Epithelial cell of esophagus (primary cell): Measurements from ENCODE around the gene MAN1C1.
A peak's percentile ranks its signal among the peaks of the same experiment; 100 is the strongest.

Experiments used
- DNase-seq: peaks from one replicate; pipeline ENCODE4 v3.0.0; 2010; ENCODE audit warnings: low read depth
- H3K4me3 ChIP-seq: 2 replicates; pipeline ENCODE4 v1.5.1; 2011; ENCODE audit warnings: mild to moderate bottlenecking, low read length, control low read depth
- TF ChIP-seq, protein P1 (sequence below): IDR thresholded peaks from 2 replicates; pipeline ENCODE4 v1.5.1; 2011; ENCODE audit warnings: low read depth, mild to moderate bottlenecking, low read length, control low read depth, inconsistent platforms; ENCODE audit not compliant: insufficient read depth; ENCODE audit errors: missing control alignments

The MAN1C1 gene

GRCh38 chr1:25688390-25689119 is 72.0 kb downstream of the MAN1C1 start:
- no peak for DNase-seq
- TF ChIP-seq, protein P1, sequence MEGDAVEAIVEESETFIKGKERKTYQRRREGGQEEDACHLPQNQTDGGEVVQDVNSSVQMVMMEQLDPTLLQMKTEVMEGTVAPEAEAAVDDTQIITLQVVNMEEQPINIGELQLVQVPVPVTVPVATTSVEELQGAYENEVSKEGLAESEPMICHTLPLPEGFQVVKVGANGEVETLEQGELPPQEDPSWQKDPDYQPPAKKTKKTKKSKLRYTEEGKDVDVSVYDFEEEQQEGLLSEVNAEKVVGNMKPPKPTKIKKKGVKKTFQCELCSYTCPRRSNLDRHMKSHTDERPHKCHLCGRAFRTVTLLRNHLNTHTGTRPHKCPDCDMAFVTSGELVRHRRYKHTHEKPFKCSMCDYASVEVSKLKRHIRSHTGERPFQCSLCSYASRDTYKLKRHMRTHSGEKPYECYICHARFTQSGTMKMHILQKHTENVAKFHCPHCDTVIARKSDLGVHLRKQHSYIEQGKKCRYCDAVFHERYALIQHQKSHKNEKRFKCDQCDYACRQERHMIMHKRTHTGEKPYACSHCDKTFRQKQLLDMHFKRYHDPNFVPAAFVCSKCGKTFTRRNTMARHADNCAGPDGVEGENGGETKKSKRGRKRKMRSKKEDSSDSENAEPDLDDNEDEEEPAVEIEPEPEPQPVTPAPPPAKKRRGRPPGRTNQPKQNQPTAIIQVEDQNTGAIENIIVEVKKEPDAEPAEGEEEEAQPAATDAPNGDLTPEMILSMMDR, result no peak
- H3K4me3 ChIP-seq, result no peak overlapping the region

DNA sequence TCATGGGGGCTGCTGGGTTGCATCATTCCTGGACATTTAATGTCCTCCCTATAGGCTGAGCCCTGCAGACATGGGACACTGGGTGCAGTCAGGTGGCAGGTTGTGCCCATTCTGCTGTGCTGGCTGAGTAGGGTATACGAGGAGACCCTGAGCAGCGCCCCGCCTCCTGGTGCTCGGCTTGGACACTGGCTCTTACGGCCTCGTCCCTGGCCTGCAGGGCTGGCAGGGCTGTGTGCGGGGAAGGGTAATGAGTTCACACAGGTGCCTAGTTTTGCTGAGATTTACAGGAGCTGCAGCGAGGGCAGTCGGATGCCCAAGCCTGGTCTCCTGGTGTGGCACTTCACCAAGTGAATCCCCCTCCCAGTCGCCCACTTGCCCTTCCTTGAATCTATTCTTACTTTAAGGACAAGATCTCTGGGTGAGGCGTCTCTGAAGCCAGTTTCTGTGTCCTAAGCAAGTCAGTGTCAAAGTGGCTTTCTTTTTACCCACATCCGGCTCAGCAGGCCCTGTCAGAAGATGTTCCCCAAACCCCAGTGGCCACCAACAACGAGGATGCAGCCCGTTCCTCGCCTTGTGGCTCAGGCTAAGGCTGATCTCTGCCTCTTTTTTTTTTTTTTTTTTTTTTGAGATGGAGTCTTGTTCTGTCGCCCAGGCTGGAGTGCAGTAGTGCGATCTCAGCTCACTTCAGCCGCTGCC is 73.2 kb downstream of the MAN1C1 start:
- TF ChIP-seq, protein P1, result no peak
- no peak for DNase-seq
- H3K4me3 ChIP-seq, result no peak overlapping the region

- TF ChIP-seq, protein P1, result no peak
- no peak overlapping the region for H3K4me3 ChIP-seq
- DNase-seq, result no peak
Observed at GRCh38 chr1:25690396-25690956, 73.9 kb downstream of the MAN1C1 start.

DNA sequence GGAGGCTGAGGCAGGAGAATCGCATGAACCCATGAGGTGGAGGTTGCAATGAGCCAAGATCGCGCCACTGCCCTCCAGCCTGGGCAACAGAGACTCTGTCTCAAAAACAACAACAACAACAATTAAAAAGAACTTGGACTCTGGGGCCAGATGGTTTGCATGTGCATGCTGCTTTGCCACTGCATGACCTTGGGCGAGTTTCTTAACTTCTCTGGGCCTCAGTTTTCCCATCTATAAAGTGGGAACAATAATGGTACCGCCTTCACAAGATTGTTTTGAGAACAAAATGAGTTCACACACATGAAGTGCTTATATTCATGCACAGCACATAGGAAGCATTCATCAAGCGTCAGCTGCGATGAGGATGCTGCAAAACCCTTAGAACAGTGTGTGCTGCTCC is 74.6 kb downstream of the MAN1C1 start:
- TF ChIP-seq, protein P1, result no peak
- no peak for DNase-seq
- no peak overlapping the region for H3K4me3 ChIP-seq

DNA sequence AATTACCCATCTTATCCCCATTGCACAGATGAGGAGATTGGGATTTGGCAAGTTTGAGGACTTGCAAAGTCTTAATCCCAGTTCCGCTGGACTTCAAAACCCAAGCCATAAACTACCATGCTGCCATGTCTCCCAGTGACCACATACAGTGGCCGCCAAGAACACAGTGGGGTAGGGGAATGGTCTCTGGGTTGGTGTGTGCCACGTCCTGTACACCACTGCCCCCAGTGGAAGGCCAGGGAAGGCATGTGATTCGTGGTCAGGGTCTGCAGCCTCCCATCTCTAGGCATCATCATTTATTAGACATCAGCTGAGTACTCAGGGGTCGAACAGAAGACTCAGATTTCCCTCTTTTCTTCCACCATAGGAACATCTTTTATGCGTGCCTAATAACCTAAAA is 76.0 kb downstream of the MAN1C1 start:
- TF ChIP-seq, protein P1, result peak; percentile 43
- H3K4me3 ChIP-seq, result no peak overlapping the region
- no peak for DNase-seq

DNA sequence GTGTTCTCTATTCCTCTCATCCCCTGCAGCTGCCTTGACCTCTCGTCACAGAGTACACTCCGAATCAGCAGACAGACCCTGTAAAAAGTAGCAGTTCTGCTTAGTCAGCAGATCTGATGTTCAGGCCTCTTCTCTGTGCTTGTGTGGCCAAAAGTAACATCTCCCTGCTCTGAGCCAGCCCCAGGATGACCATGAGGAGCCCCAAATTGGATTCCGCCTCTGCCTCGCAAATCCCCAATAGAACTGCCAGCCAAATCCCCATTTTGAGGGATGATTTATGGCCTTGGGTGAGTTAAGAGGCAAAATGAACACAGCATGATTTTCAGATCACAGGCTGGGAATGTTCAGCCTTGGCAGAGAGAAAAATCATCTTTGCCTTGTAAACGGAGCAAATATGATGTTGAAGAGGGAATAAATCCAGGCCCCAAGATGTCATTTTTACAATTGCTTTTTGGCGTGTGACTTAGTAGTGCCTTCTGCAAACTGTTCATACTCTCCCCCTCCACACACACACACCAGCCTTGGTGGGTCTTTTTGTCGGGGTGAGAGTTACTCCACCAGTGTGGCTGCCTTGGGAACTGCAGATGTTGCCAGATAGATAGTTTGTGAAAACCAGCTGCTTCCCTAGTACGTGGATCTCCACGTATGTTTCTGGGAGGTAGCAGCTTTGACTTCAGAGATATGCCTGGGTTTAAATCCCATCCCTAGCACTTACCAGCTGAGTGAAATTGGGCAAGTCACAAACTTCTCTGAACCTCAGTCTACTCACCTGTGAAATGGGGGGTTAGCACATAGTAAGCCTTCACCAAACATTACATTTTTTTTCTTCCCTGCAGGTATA is 77.8 kb downstream of the MAN1C1 start:
- no peak overlapping the region for H3K4me3 ChIP-seq
- DNase-seq, result no peak
- TF ChIP-seq, protein P1, result no peak
